GM12878 (cell line): ENCODE results near the gene P2RX1. TPM values are rescaled to one million over a fixed set of nuclear protein-coding genes. Genes with fewer than 3 reads are reported as not detected.

Experiments
- ATAC-seq: fragments of 200-7000 bp; cut with Tn5 transposase; 3 replicates; pipeline ENCODE4 v1.9.1; 2020; ENCODE audit warnings: mild to moderate bottlenecking, moderate library complexity
- BruUV-seq: library from RNA; stranded (reverse); fragments of 400-500 nt; replicated peaks from 2 replicates; lab custom pipeline; 2021; lab: Mats Ljungman, UMichigan
- CTCF ChIA-PET: fragments of 300-600 bp; sonication (Branson Sonifier 250); formaldehyde crosslinking; extraction: SDS; loops from one replicate; lab custom pipeline; 2021; ENCODE audit warnings: inconsistent platforms; lab: Yijun Ruan, JAX
- POLR2A ChIA-PET: fragments of 350-600 bp; formaldehyde crosslinking; extraction: SDS; loops from one replicate; lab custom pipeline; 2021; ENCODE audit warnings: inconsistent platforms; lab: Charles Lee
- RAD21 ChIA-PET: fragments of 300-600 bp; sonication (Branson Sonifier 250); formaldehyde crosslinking; loops from one replicate; lab custom pipeline; 2023; ENCODE audit warnings: antibody characterized with exemption; ENCODE audit not compliant: unreplicated experiment; lab: Charles Lee
- SMC1A ChIA-PET: fragments of 300-600 bp; sonication (Branson Sonifier 250); formaldehyde crosslinking; loops from one replicate; lab custom pipeline; 2023; ENCODE audit not compliant: unreplicated experiment, uncharacterized antibody; lab: Charles Lee
- DNase-seq: peaks from one replicate; pipeline ENCODE4 v3.0.0-alpha.2; 2011; ENCODE audit warnings: low read depth, low spot score
- FAIRE-seq: peaks from 3 replicates; lab custom pipeline; 2011; peaks lifted over from hg19 to GRCh38; lab: Jason Lieb, UNC
- H2AFZ ChIP-seq: 2 replicates; pipeline ENCODE4 v1.6.0; 2011; ENCODE audit warnings: low read depth, low read length, control low read depth; ENCODE audit not compliant: control insufficient read depth
- H3K27ac ChIP-seq: 2 replicates; pipeline ENCODE4 v1.5.1; 2011; ENCODE audit warnings: control low read depth; ENCODE audit not compliant: control insufficient read depth, insufficient read depth
- H3K27me3 ChIP-seq, 2 experiments: replicated peaks in 1 of 2; 2 replicates each; pipeline versions ENCODE4 v1.6.0 to v1.6.1; 2011; ENCODE audit warnings: low read length in 1 of 2; ENCODE audit not compliant: control insufficient read depth in 2 of 2, insufficient read depth in 2 of 2
- H3K36me3 ChIP-seq, 2 experiments: 2 replicates each; pipeline ENCODE4 v1.5.1; 2011; ENCODE audit warnings: low read length in 1 of 2; ENCODE audit not compliant: control insufficient read depth in 2 of 2, insufficient read depth in 2 of 2
- H3K4me1 ChIP-seq: 2 replicates; pipeline ENCODE4 v1.6.1; 2011; ENCODE audit warnings: mild to moderate bottlenecking, low read length, moderate library complexity, mixed read lengths; ENCODE audit not compliant: control insufficient read depth, insufficient read depth
- H3K4me2 ChIP-seq: 2 replicates; pipeline ENCODE4 v1.6.0; 2011; ENCODE audit warnings: control low read depth; ENCODE audit not compliant: control insufficient read depth, insufficient read depth
- H3K4me3 ChIP-seq: fragments of 200-600 bp; sonication (generic); 2 replicates; pipeline ENCODE4 v1.5.1; 2016
- H3K79me2 ChIP-seq: 2 replicates; pipeline ENCODE4 v1.6.0; 2011; ENCODE audit warnings: low read length; ENCODE audit not compliant: control insufficient read depth, insufficient read depth
- H3K9ac ChIP-seq: 2 replicates; pipeline ENCODE4 v1.8.0; 2011; ENCODE audit warnings: low read length, control low read depth, mixed read lengths; ENCODE audit not compliant: control insufficient read depth, insufficient read depth
- H3K9me3 ChIP-seq: replicated peaks from 3 replicates; pipeline ENCODE4 v1.5.1; 2011; ENCODE audit warnings: mild to moderate bottlenecking, low read length; ENCODE audit not compliant: control insufficient read depth, insufficient read depth
- H4K20me1 ChIP-seq: 2 replicates; pipeline ENCODE4 v1.6.0; 2011; ENCODE audit not compliant: control insufficient read depth, insufficient read depth
- BHLHE40 ChIP-seq, 2 experiments: fragments of 450-650 bp in 1 of 2; IDR thresholded peaks; 2 replicates each; pipeline ENCODE4 v1.6.1; 2011 to 2017; ENCODE audit warnings: low read depth in 2 of 2, borderline replicate concordance in 1 of 2, improper control_type of control experiment in 1 of 2, low read length in 1 of 2, mild to moderate bottlenecking in 1 of 2
- CREB1 ChIP-seq: IDR thresholded peaks from 2 replicates; pipeline ENCODE4 v1.6.1; 2012; ENCODE audit warnings: low read depth, mild to moderate bottlenecking, inconsistent platforms
- KAT2A ChIP-seq: conservative IDR thresholded peaks from 2 replicates; pipeline ENCODE4 v1.6.1; 2011; ENCODE audit warnings: low read depth, low read length; ENCODE audit not compliant: control insufficient read depth
- KDM1A ChIP-seq: fragments of 200-600 bp; sonication (generic); IDR thresholded peaks from 2 replicates; pipeline ENCODE4 v1.6.1; 2016; ENCODE audit warnings: borderline replicate concordance
- MTA3 ChIP-seq: IDR thresholded peaks from 2 replicates; pipeline ENCODE4 v1.6.1; 2012; ENCODE audit warnings: low read length, inconsistent platforms, borderline replicate concordance
- MXI1 ChIP-seq: fragments of 150-350 bp; IDR thresholded peaks from 2 replicates; pipeline ENCODE4 v1.6.1; 2011; ENCODE audit warnings: low read depth, mild to moderate bottlenecking, inconsistent platforms, low read length, improper control_type of control experiment
- MYC ChIP-seq: IDR thresholded peaks from 2 replicates; pipeline ENCODE4 v1.6.1; 2011; ENCODE audit warnings: mild to moderate bottlenecking, low read length, moderate library complexity, inconsistent platforms; ENCODE audit not compliant: insufficient read depth, insufficient replicate concordance, insufficient read length, severe bottlenecking
- NBN ChIP-seq: fragments of 450-650 bp; IDR thresholded peaks from 2 replicates; pipeline ENCODE4 v1.6.1; 2016
- POLR2AphosphoS5 ChIP-seq: IDR thresholded peaks from 2 replicates; pipeline ENCODE4 v1.6.1; 2011; ENCODE audit warnings: mild to moderate bottlenecking, low read length, inconsistent platforms
- SIX5 ChIP-seq: IDR thresholded peaks from 2 replicates; pipeline ENCODE4 v1.6.1; 2011; ENCODE audit warnings: mild to moderate bottlenecking, low read depth, low read length, moderate library complexity; ENCODE audit not compliant: severe bottlenecking
- TAF1 ChIP-seq: IDR thresholded peaks from 2 replicates; pipeline ENCODE4 v1.6.1; 2011; ENCODE audit warnings: mild to moderate bottlenecking, low read depth, low read length, borderline replicate concordance
- ZNF207 ChIP-seq: fragments of 450-650 bp; IDR thresholded peaks from 2 replicates; pipeline ENCODE4 v1.6.1; 2014; ENCODE audit warnings: antibody characterized with exemption, mild to moderate bottlenecking, borderline replicate concordance
- WGBS: methylation state at CpG from one replicate; pipeline ENCODE4 v1.1.6; 2016; ENCODE audit warnings: low lambda C conversion rate; ENCODE audit not compliant: insufficient replicate concordance, insufficient coverage; ENCODE audit errors: missing lambda C conversion rate; 5-methylcytosine and 5-hydroxymethylcytosine counted together
- in situ Hi-C: fragments of 300-500 bp; cut with MboI; formaldehyde crosslinking; loops from 9 replicates; pipeline ENCODE4 v1.14.3; 2018; ENCODE audit warnings: mixed read lengths
- intact Hi-C: fragments of 100-400 bp; cut with micrococcal nuclease; formaldehyde crosslinking; loops from one replicate; pipeline ENCODE4 v1.14.2; 2022; ENCODE audit not compliant: unreplicated experiment
- polyA plus RNA-seq, 11 experiments: library from polyadenylated mRNA; depleted of rRNA in 4 of 11; unstranded in 6 of 11; stranded (reverse) in 5 of 11; fragments of >200 nt; fragmentation: Nextera tagmentation in 4 of 11; fragmentation: Illumina TruSeq in 1 of 11; extraction: Ambion mirVana in 4 of 11; extraction: Trizol in 1 of 11; gene quantifications; 1 replicate in 1 of 11; 2 replicates in 10 of 11; pipeline versions ENCODE4 v1.2.1 to v1.2.3, GENCODE V29; 2011 to 2016; ENCODE audit warnings: inconsistent platforms in 2 of 11, missing spikeins in 2 of 11, low read depth in 1 of 11
- total RNA-seq, 4 experiments: library from RNA; depleted of rRNA in 3 of 4; stranded (reverse); fragments of >200 nt in 3 of 4; fragmentation: Illumina TruSeq in 1 of 4; extraction: Trizol in 1 of 4; gene quantifications; 2 replicates each; pipeline versions ENCODE4 v1.2.1 to v1.2.3, GENCODE V29; 2013 to 2021
- TF ChIP-seq, protein P1 (sequence below): IDR thresholded peaks from 2 replicates; pipeline ENCODE4 v1.6.1; 2012; ENCODE audit warnings: mild to moderate bottlenecking, low read depth, low read length
- TF ChIP-seq, protein P2 (sequence below): fragments of 150-350 bp; IDR thresholded peaks from 2 replicates; pipeline ENCODE4 v1.6.1; 2014; ENCODE audit warnings: mild to moderate bottlenecking, low read depth, low read length
- TF ChIP-seq, protein P3 (sequence below): fragments of 450-650 bp; IDR thresholded peaks from 2 replicates; pipeline ENCODE4 v1.6.1; 2016; ENCODE audit warnings: mild to moderate bottlenecking
- TF ChIP-seq, protein P4 (sequence below): fragments of 450-650 bp; IDR thresholded peaks from 2 replicates; pipeline ENCODE4 v1.6.1; 2018; ENCODE audit warnings: mild to moderate bottlenecking, low read depth, moderate library complexity; ENCODE audit not compliant: partially characterized antibody

The P2RX1 gene
- total and polyA plus RNA-seq, 10 of the 15 experiments (the other 5 are each of a cell fraction or from before 2014, with no cell fraction given) = 0.12 to 6.2 (median 3.4) TPM

DNA sequence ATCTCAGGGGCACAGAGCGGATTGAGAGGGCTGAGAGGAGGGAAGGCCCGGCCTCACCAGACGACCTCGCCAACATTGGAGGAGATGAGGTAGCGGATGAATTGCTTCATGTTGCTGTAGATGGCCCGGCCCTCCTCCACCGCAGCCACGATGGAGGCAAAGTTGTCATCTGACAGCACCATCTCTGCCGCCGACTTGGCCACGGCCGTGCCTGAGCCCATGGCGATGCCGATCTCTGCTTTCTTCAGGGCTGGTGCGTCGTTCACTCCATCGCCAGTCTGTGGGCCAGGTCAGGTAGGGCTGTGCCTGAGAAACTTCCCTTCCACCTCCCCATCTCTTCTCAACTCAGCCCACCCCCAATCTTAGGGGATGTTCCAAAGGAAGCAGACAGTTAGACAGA lies 21.1 kb upstream of the P2RX1 start:
- FAIRE-seq (no peak), ATAC-seq (no peak), DNase-seq (no peak)
- no peak overlapping the region for H3K27ac ChIP-seq
- no peaks in the 10 kb centered on the region for H3K79me2 ChIP-seq
- H3K9me3 ChIP-seq = no peaks in the 10 kb centered on the region
- ChIA-PET RAD21 (no interaction called here), SMC1A (no interaction called here), CTCF (no interaction called here), POLR2A (no interaction called here)
- intact Hi-C loops = no loop called here
- no TSS peak for BruUV-seq
- no peak overlapping the region for H2AFZ ChIP-seq
- 96% methylated on average over 17 of the region's 17 CpGs for WGBS
- H3K4me2 ChIP-seq = no peak overlapping the region
- no peak overlapping the region for H3K4me3 ChIP-seq
- peaks cover 24 to 26% of the 10 kb centered on the region in 2 experiments for H3K36me3 ChIP-seq
- no peak overlapping the region for H3K9ac ChIP-seq
- no peaks in the 10 kb centered on the region for H3K27me3 ChIP-seq
- in situ Hi-C loops = no loop called here
- H4K20me1 ChIP-seq = no peaks in the 10 kb centered on the region
- no peaks in the 10 kb centered on the region for H3K4me1 ChIP-seq
- TF ChIP-seq MYC (no peak), CREB1 (no peak), KAT2A (no peak), TAF1 (no peak), POLR2AphosphoS5 (no peak), KDM1A (no peak), MXI1 (no peak), SIX5 (no peak), NBN (no peak), BHLHE40 (IDR thresholded peaks at IDR 0.05; ENCODE audit: borderline replicate concordance in 1 of 2, low read depth in 2 of 2, low read length in 1 of 2) (no peak), MTA3 (no peak), ZNF207 (no peak)
- TF ChIP-seq, protein P1, sequence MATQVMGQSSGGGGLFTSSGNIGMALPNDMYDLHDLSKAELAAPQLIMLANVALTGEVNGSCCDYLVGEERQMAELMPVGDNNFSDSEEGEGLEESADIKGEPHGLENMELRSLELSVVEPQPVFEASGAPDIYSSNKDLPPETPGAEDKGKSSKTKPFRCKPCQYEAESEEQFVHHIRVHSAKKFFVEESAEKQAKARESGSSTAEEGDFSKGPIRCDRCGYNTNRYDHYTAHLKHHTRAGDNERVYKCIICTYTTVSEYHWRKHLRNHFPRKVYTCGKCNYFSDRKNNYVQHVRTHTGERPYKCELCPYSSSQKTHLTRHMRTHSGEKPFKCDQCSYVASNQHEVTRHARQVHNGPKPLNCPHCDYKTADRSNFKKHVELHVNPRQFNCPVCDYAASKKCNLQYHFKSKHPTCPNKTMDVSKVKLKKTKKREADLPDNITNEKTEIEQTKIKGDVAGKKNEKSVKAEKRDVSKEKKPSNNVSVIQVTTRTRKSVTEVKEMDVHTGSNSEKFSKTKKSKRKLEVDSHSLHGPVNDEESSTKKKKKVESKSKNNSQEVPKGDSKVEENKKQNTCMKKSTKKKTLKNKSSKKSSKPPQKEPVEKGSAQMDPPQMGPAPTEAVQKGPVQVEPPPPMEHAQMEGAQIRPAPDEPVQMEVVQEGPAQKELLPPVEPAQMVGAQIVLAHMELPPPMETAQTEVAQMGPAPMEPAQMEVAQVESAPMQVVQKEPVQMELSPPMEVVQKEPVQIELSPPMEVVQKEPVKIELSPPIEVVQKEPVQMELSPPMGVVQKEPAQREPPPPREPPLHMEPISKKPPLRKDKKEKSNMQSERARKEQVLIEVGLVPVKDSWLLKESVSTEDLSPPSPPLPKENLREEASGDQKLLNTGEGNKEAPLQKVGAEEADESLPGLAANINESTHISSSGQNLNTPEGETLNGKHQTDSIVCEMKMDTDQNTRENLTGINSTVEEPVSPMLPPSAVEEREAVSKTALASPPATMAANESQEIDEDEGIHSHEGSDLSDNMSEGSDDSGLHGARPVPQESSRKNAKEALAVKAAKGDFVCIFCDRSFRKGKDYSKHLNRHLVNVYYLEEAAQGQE = no peak
- TF ChIP-seq, protein P2, sequence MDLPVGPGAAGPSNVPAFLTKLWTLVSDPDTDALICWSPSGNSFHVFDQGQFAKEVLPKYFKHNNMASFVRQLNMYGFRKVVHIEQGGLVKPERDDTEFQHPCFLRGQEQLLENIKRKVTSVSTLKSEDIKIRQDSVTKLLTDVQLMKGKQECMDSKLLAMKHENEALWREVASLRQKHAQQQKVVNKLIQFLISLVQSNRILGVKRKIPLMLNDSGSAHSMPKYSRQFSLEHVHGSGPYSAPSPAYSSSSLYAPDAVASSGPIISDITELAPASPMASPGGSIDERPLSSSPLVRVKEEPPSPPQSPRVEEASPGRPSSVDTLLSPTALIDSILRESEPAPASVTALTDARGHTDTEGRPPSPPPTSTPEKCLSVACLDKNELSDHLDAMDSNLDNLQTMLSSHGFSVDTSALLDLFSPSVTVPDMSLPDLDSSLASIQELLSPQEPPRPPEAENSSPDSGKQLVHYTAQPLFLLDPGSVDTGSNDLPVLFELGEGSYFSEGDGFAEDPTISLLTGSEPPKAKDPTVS = no peak
- TF ChIP-seq, protein P3, sequence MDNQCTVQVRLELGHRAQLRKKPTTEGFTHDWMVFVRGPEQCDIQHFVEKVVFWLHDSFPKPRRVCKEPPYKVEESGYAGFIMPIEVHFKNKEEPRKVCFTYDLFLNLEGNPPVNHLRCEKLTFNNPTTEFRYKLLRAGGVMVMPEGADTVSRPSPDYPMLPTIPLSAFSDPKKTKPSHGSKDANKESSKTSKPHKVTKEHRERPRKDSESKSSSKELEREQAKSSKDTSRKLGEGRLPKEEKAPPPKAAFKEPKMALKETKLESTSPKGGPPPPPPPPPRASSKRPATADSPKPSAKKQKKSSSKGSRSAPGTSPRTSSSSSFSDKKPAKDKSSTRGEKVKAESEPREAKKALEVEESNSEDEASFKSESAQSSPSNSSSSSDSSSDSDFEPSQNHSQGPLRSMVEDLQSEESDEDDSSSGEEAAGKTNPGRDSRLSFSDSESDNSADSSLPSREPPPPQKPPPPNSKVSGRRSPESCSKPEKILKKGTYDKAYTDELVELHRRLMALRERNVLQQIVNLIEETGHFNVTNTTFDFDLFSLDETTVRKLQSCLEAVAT = no peak
- TF ChIP-seq, protein P4, sequence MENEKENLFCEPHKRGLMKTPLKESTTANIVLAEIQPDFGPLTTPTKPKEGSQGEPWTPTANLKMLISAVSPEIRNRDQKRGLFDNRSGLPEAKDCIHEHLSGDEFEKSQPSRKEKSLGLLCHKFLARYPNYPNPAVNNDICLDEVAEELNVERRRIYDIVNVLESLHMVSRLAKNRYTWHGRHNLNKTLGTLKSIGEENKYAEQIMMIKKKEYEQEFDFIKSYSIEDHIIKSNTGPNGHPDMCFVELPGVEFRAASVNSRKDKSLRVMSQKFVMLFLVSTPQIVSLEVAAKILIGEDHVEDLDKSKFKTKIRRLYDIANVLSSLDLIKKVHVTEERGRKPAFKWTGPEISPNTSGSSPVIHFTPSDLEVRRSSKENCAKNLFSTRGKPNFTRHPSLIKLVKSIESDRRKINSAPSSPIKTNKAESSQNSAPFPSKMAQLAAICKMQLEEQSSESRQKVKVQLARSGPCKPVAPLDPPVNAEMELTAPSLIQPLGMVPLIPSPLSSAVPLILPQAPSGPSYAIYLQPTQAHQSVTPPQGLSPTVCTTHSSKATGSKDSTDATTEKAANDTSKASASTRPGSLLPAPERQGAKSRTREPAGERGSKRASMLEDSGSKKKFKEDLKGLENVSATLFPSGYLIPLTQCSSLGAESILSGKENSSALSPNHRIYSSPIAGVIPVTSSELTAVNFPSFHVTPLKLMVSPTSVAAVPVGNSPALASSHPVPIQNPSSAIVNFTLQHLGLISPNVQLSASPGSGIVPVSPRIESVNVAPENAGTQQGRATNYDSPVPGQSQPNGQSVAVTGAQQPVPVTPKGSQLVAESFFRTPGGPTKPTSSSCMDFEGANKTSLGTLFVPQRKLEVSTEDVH = no peak
